Heart right ventricle (tissue), 16 donors: ENCODE results near the gene CCL4. TPM values are rescaled to one million over a fixed set of nuclear protein-coding genes. Genes with fewer than 3 reads are reported as not detected.

Experiments used
- ATAC-seq, 8 donors: fragments of 200-7000 bp; cut with Tn5 transposase; one replicate each; pipeline ENCODE4 v1.9.1; 2020; ENCODE audit warnings: mild to moderate bottlenecking in 8 of 8, moderate library complexity in 8 of 8, moderate number of reproducible peaks in 1 of 8
- DNase-seq, 2 donors: peaks; one replicate each; pipeline ENCODE4 v3.0.0-alpha.2; 2020
- H3K27ac ChIP-seq, 10 donors: fragments of 200-600 bp; sonication (generic) in 2 of 10; one replicate each; pipeline versions ENCODE4 v1.5.0 to v1.8.0; 2020 to 2022; ENCODE audit warnings: mild to moderate bottlenecking in 3 of 10
- H3K27me3 ChIP-seq, 7 donors: fragments of 200-600 bp; one replicate each; pipeline ENCODE4 v1.8.0; 2021 to 2022; ENCODE audit warnings: mild to moderate bottlenecking in 2 of 7
- H3K36me3 ChIP-seq, 9 donors: fragments of 200-600 bp; sonication (generic) in 1 of 9; one replicate each; pipeline versions ENCODE4 v1.5.0 to v1.8.0; 2020 to 2022; ENCODE audit warnings: mild to moderate bottlenecking in 2 of 9
- H3K4me1 ChIP-seq, 9 donors: fragments of 200-600 bp; sonication (generic) in 1 of 9; one replicate each; pipeline versions ENCODE4 v1.5.0 to v1.8.0; 2020 to 2022; ENCODE audit warnings: mild to moderate bottlenecking in 4 of 9
- H3K4me3 ChIP-seq, 10 donors: fragments of 200-600 bp; sonication (generic) in 2 of 10; one replicate each; pipeline versions ENCODE4 v1.5.0 to v1.8.0; 2020 to 2022; ENCODE audit warnings: mild to moderate bottlenecking in 7 of 10, moderate library complexity in 2 of 10
- H3K9me3 ChIP-seq, 11 donors: fragments of 200-600 bp in 10 of 11; sonication (generic) in 2 of 11; one replicate each; pipeline versions ENCODE4 v1.5.0 to v1.8.0; 2013 to 2022; ENCODE audit warnings: mild to moderate bottlenecking in 2 of 11, control low read depth in 1 of 11, moderate library complexity in 1 of 11
- WGBS, 2 donors: extraction: QIAGEN DNeasy Blood & Tissue Kit; methylation state at CpG; one replicate each; pipeline ENCODE4 v1.1.7; 2013; ENCODE audit warnings: inconsistent platforms in 1 of 2; 5-methylcytosine and 5-hydroxymethylcytosine counted together
- intact Hi-C, 10 donors: fragments of 100-400 bp; cut with DNase I; formaldehyde crosslinking; loops; one replicate each; pipeline versions ENCODE4 v1.11.1 to v1.14.2; 2022
- polyA plus RNA-seq, 2 donors: library from polyadenylated mRNA; stranded (reverse); fragments of 200-250 nt; gene quantifications; one replicate each; pipeline ENCODE4 v1.2.3, GENCODE V29; 2013
- total RNA-seq, 10 donors: library from RNA; stranded (reverse); fragmentation: NEBNext Ultra II Directional in 3 of 10; extraction: Animal tissue kit (Norgen Biotek cat#: 25700) in 3 of 10; gene quantifications; one replicate each; pipeline versions ENCODE4 v1.2.1 to v1.2.4, GENCODE V29; 2021 to 2023
- TF ChIP-seq, protein P1 (sequence below), 9 donors: fragments of 200-600 bp; sonication (generic) in 2 of 9; IDR thresholded peaks; one replicate each; pipeline versions ENCODE4 v1.5.0 to v1.8.0; 2021 to 2022; ENCODE audit warnings: antibody characterized with exemption in 9 of 9, mild to moderate bottlenecking in 5 of 9, moderate library complexity in 1 of 9
- donor health status: Arrhythmogenic right ventricular cardiomyopathy.
- donor health status: ischemic (EF 13 %, LVEDD 7.1; RV severe dilation, severe dysfunction).
- donor health status: healthy with polysubstance abuse.
- donor health status: DM: no; HTN: yes; CAD: no.
- donor health status: DM: no; HTN: no; CAD: no.
- donor health status: ischemic (EF 25% LVEDD 6.9; RV normal size, moderate dysfunction).
- donor health status: ischemic (EF 25% LVEDD 5.7; RV mildly dilated, moderate dysfunction).
- donor health status: healthy.
- donor health status: DM: yes; HTN: yes; CAD: no.
- donor health status: Ischemic cardiomyopathy.
- donor health status: ischemic (EF 35%, LVEDD 5.7; RV mildly dilated, moderate dysfunction).
- donor health status: nonischemic (EF 11% LVEDD 7.7; RV severe dilation, severe dysfunction).
- donor health status: DM: yes; HTN: yes; CAD: no.
- donor health status: PGD.
- donor health status: ischemic (EF 29% LVEDD 5.4; RV normal size, mild dysfunction).
- donor health status: nonischemic (EF 23%, LVEDD 6.1; RV moderate dilation, normal function).

CCL4 gene
- total and polyA plus RNA-seq, 12 donors: 0.32 to 18.2 (median 0.78) TPM

DNA sequence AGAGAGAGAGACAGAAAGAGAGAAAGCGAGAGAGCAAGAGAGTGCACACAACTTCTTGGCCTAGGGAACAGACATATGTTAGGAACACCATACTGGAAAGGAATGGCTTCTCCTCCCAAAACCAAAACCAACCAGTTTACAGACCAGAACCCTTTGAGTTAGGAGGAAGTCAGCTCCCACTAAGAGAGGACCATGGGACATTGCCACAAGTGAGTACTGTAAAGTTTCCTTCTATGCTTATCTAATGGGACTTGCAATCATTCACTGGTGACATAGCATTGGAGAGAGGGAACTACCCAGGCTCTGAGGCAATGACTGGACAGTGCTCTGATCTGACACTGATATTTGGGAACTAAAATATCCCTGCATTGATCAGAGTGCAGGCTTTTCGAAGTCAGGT is 40.4 kb downstream of the CCL4 start:
- intact Hi-C loops: loop anchor here in 3 of 10 donors (1.0 to 10.0 kb wide), 4 partner anchors 22 to 179 kb away; no protein-coding TSS in a partner anchor
- 94 to 98% methylated on average over 2 of the region's 2 CpGs for whole genome bisulfite sequencing, 2 donors
- no peak overlapping the region for H3K4me3 ChIP-seq
- ATAC-seq (no peak), DNase-seq (no peak)
- no peaks in the 10 kb centered on the region for H3K9me3 ChIP-seq
- no peak overlapping the region for H3K27ac ChIP-seq
- no peaks in the 10 kb centered on the region for H3K36me3 ChIP-seq
- TF ChIP-seq, protein P1, sequence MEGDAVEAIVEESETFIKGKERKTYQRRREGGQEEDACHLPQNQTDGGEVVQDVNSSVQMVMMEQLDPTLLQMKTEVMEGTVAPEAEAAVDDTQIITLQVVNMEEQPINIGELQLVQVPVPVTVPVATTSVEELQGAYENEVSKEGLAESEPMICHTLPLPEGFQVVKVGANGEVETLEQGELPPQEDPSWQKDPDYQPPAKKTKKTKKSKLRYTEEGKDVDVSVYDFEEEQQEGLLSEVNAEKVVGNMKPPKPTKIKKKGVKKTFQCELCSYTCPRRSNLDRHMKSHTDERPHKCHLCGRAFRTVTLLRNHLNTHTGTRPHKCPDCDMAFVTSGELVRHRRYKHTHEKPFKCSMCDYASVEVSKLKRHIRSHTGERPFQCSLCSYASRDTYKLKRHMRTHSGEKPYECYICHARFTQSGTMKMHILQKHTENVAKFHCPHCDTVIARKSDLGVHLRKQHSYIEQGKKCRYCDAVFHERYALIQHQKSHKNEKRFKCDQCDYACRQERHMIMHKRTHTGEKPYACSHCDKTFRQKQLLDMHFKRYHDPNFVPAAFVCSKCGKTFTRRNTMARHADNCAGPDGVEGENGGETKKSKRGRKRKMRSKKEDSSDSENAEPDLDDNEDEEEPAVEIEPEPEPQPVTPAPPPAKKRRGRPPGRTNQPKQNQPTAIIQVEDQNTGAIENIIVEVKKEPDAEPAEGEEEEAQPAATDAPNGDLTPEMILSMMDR (IDR thresholded peaks at IDR 0.05): no peak
- H3K4me1 ChIP-seq: peaks cover 0 to 4% (median under 1%) of the 10 kb centered on the region in 9 donors
- peaks cover 0 to 5% (median 0%) of the 10 kb centered on the region in 7 donors for H3K27me3 ChIP-seq

DNA sequence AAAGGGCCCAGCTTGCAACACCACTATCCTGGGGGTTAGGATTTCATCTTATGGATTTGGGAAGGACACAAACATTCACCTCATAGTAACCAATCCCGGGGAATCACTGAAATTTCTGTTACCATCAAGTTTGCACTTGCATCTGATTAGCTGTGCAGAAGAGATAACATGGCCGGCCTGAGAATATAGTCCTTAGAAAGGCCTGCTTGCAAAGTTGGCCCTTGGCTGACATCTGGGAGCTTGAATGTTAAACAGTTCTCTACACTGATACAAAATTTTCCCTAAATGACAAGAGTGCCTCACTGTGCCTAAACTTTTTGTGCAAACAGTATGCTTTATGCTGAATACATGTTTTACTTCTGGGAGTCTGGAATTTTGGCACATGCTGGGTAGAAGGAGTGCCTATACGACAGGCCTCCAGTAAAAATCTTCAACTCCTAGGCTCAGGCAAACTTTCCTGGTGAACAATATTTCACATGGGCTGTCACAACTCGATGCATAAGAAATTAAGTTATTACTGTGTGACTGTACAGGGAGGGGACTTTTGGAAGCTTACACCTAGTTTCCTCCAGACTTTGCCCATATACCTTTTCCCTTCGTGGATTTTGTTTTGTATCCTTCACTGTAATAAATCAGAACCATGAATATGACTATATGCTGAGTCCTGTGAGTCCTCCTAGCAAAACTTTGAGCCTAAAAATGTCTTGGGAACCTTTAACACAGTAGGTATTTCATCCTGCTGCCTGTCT is 41.5 kb downstream of the CCL4 start:
- Histone ChIP-seq H3K9me3 (no peaks in the 10 kb centered on the region), H3K36me3 (no peaks in the 10 kb centered on the region), H3K27me3 (peaks cover 0 to 11% (median 0%) of the 10 kb centered on the region in 7 donors), H3K4me3 (no peak overlapping the region), H3K27ac (no peak overlapping the region), H3K4me1 (peaks cover 0 to 9% (median 5%) of the 10 kb centered on the region in 9 donors)
- no peak for ATAC-seq
- WGBS, 2 donors: 70 to 88% methylated on average over 5 of the region's 5 CpGs
- DNase-seq: no peak
- intact Hi-C loops: loop anchor here in 6 of 10 donors (1.0 to 10.0 kb wide), 6 partner anchors 23 to 298 kb away; no protein-coding TSS in a partner anchor
- TF ChIP-seq, protein P1 (IDR thresholded peaks at IDR 0.05): no peak

DNA sequence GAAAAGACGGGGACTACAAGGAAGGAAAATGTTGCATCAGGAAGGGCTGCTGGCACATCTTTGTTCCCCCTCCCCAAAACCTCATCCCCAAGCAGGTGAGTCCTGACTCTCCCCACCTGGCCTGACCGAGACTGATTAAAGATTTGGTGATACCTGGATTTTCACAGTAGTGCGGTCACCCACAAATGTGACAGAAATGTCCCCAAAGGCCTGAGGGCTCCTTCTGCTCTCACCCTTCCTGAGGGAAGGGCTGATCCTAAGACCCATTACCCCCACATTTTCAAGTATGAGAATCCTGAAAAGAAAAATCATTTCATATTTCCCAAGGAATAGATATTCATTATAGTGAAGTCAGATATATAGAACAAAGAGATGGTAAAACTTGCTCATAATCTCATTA is 44.0 kb downstream of the CCL4 start:
- Histone ChIP-seq H3K36me3 (no peaks in the 10 kb centered on the region), H3K4me1 (peaks cover 0 to 9% (median 5%) of the 10 kb centered on the region in 9 donors), H3K27me3 (peaks cover 0 to 21% (median 0%) of the 10 kb centered on the region in 7 donors), H3K4me3 (no peak overlapping the region), H3K27ac (no peak overlapping the region), H3K9me3 (no peaks in the 10 kb centered on the region)
- intact Hi-C loops: loop anchor here in 5 of 10 donors (5.0 to 10.0 kb wide), 4 partner anchors 63 to 300 kb away; no protein-coding TSS in a partner anchor
- ATAC-seq (no peak), DNase-seq (no peak)
- TF ChIP-seq, protein P1 (IDR thresholded peaks at IDR 0.05): no peak
- 79 to 87% methylated on average over 3 of the region's 3 CpGs for WGBS, 2 donors

DNA sequence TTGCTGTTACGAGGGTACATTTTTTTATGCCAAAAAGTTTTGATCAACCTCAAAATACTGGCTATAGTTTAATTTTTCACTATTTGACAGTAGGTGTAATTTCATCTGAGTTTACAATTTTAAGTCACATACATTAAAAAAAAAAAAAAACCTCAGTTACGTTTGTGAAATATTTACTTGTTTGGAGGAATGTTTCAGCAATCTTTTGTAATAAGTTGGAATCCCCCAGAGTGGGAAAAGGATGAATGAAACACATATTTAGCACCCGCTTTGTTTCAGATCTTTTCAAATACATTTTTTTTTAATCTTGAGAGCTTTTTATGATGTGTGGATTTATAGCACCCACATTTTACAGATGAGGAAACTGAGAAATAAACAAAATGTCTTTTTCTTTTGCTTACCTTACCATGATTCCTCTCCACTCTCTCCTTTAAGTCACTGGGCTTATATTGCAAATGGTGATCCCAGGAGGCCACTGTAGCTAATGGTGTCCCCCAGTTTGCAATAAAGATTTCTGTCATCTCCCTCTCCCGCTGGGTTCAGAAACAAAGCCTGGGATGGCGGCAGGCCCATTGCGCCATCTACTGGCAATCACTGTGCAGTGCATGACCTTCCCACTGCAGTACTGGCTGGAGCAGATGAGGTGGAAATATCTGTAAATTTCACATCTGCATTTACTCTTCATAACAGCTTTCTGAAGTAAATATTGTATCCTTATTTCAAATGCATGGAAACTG is 45.1 kb downstream of the CCL4 start:
- peak; percentile 43 to 55 for DNase-seq
- Histone ChIP-seq H3K9me3 (no peaks in the 10 kb centered on the region), H3K36me3 (no peaks in the 10 kb centered on the region), H3K27me3 (peaks cover 0 to 27% (median 0%) of the 10 kb centered on the region in 7 donors), H3K4me1 (peaks cover 0 to 9% (median 5%) of the 10 kb centered on the region in 9 donors), H3K27ac (no peak overlapping the region), H3K4me3 (peak overlapping the region in 1 of 10 donors; percentile 15)
- TF ChIP-seq, protein P1 (IDR thresholded peaks at IDR 0.05): peak; percentile 89 to 100 (median 98)
- intact Hi-C loops: loop anchor here in 9 of 10 donors (1.0 to 10.0 kb wide), 6 partner anchors 64 to 301 kb away; no protein-coding TSS in a partner anchor
- 43 to 46% methylated on average over 6 of the region's 6 CpGs for WGBS, 2 donors
- ATAC-seq: peak; percentile 65 to 96 (median 89)
